ENCODE measurements around the gene RCOR1. TPM values are rescaled to one million over a fixed set of nuclear protein-coding genes. Genes with fewer than 3 reads are reported as not detected.
"Not testable (repeated sequence)": the region's sequence is repeated elsewhere in the genome, so short reads cannot be mapped to it uniquely, and the experiment has no call there.

Gene RCOR1
- polyA plus RNA-seq, 6 donors from 2014 or later: 0.78 to 2.6 (median 1.6) TPM

DNA sequence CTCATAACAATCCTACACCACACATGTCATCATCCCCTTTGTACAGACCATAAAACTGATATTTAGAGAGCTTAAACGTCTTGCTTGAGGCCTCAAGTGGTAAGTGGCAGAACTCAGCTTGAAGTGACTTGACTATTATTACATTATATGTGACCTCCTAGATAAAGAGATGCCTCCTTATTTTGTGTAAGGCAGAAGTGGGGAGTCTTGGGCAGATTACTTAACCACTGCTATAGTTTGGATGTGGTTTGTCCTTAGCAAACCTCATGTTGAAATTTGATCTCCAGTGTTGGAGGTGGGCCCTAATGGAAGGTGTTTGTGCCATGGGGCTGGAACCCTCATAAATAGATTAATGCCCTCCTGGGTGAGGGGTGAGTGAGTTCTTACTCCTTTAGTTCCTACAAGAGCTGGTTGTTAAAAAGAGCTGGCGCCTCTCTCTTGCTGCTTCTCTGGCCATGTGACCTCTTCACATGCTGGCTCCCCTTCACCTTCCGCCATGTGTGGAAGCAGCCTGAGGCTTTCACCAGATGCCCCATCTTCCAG, 37.4 kb downstream of the RCOR1 start:
- peaks cover 4 to 7% of the 10 kb centered on the region in 2 donors for H3K36me3 Mint-ChIP-seq

DNA sequence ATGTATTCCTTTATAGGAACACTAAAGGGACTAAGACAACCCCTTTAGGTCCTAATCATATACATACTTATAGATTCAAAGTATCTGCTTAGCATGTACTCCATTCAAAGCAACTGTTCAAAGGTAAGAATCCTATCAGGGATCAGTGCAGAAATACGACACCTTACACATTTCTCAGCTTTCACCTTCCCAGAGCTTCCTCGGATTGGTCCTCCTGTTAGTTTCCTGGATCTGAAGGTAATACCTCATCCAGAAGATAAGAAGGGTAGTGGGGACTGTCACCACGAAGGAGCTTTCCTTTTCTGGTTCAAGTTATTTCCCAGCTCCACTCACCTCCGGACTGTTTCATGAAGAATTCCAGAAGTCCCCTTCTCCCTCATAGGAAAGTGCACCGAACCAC, 38.0 kb downstream of the RCOR1 start:
- H3K27me3 Mint-ChIP-seq: no peaks in the 10 kb centered on the region
- peaks cover 4 to 7% of the 10 kb centered on the region in 2 donors for H3K36me3 Mint-ChIP-seq
- peaks cover 0 to 2% (median 0%) of the 10 kb centered on the region in 7 donors for H3K9me3 Mint-ChIP-seq
- peaks cover 39 to 63% (median 50%) of the 10 kb centered on the region in 3 donors for H3K4me1 Mint-ChIP-seq
- ATAC-seq (ENCODE audit: low read depth in 2 of 2): no peak
- DNase-seq: no peak
- peak overlapping the region in 4 of 6 donors; percentile 12 to 77 (median 18) for H3K27ac Mint-ChIP-seq
- peak overlapping the region in 1 of 8 donors; percentile 48 for H3K4me3 Mint-ChIP-seq

More for the DNA sequence above, 37.4 kb downstream of the RCOR1 start:
- H3K27me3 Mint-ChIP-seq: no peaks in the 10 kb centered on the region
- peaks cover 0 to 2% (median 0%) of the 10 kb centered on the region in 7 donors for H3K9me3 Mint-ChIP-seq
- ATAC-seq (ENCODE audit: low read depth in 2 of 2) (no peak), DNase-seq (no peak)
- H3K27ac Mint-ChIP-seq: peak overlapping the region; percentile 23 to 95 (median 62)
- peaks cover 39 to 63% (median 53%) of the 10 kb centered on the region in 3 donors for H3K4me1 Mint-ChIP-seq
- peak overlapping the region in 1 of 8 donors; percentile 48 for H3K4me3 Mint-ChIP-seq

GRCh38 chr14:102630881-102631280, 38.4 kb downstream of the RCOR1 start:
- no peaks in the 10 kb centered on the region for H3K27me3 Mint-ChIP-seq
- H3K9me3 Mint-ChIP-seq: peaks cover 0 to 2% (median 0%) of the 10 kb centered on the region in 7 donors
- H3K4me1 Mint-ChIP-seq: peaks cover 35 to 59% (median 46%) of the 10 kb centered on the region in 3 donors
- peak overlapping the region in 3 of 6 donors; percentile 12 to 77 (median 76) for H3K27ac Mint-ChIP-seq
- no peak overlapping the region for H3K4me3 Mint-ChIP-seq
- ATAC-seq (ENCODE audit: low read depth in 2 of 2): no peak
- no peak for DNase-seq
- H3K36me3 Mint-ChIP-seq: peaks cover 4 to 7% of the 10 kb centered on the region in 2 donors

DNA sequence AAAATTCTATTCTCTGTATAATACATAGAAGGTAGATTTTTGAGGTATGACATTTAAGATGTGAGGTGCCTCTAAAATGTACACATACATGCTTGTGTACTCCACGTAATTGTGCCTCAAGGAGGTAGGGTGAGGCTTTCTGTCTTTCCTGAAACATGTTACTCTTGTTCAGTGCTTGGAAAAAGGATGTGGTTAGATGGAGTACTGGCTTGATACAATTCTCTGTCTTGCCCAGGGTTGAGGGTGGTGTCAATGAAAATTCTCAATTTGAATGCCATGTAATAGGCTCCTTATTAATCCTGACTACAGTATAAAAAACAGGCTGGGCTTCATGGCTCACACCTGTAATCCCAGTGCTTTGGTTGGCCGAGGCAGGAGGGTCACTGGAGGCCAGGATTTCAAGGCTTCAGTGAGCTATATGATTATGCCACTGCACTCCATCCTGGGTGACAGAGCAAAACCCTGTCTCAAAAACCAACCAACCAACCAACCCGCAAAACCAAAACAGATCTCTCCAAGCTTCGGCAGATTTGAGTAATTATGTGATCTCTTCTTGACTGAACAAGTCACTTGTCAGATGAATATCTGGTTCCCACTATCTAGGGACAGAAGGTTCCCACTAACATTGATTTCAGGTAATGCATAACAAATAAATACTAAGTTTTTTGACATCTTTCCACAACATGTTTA, 41.6 kb downstream of the RCOR1 start:
- Mint-ChIP-seq H3K4me3 (no peak overlapping the region), H3K36me3 (peaks cover 2 to 4% of the 10 kb centered on the region in 2 donors), H3K27ac (peak overlapping the region in 2 of 6 donors; percentile 47 to 76), H3K27me3 (no peaks in the 10 kb centered on the region), H3K4me1 (peaks cover 15 to 28% (median 22%) of the 10 kb centered on the region in 3 donors), H3K9me3 (no peaks in the 10 kb centered on the region)
- ATAC-seq (ENCODE audit: low read depth in 2 of 2) (no peak), DNase-seq (no peak)

DNA sequence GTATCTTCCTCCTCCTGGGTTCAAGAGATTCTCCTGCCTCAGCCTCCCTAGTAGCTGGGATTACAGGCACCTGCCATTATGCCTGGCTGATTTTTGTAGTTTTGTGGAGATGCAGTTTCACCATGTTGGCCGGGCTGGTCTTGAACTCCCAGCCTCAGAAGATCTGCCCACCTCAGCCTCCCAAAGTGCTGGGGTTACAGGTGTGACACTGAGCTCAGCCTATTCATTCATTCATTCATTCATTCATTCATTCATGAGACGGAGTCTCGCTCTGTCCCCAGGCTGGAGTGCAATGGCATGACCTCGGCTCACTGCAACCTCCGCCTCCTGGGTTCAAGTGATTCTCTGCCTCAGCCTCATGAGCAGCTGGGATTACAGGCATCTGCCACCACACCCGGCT, 47.2 kb downstream of the RCOR1 start:
- H3K36me3 Mint-ChIP-seq; H3K27me3 Mint-ChIP-seq; H3K9me3 Mint-ChIP-seq; H3K27ac Mint-ChIP-seq; DNase-seq; ATAC-seq (ENCODE audit: low read depth in 2 of 2); H3K4me3 Mint-ChIP-seq: not testable (repeated sequence)
- peaks cover 31 to 36% (median 31%) of the 10 kb centered on the region in 3 donors for H3K4me1 Mint-ChIP-seq

GRCh38 chr14:102644523-102644922, 52.1 kb downstream of the RCOR1 start:
- peak; percentile 70 to 77 for ATAC-seq (ENCODE audit: low read depth in 2 of 2)
- peak; percentile 16 for DNase-seq
- Mint-ChIP-seq H3K4me3 (peak overlapping the region in 6 of 8 donors; percentile 41 to 83 (median 56)), H3K27ac (peak overlapping the region; percentile 49 to 94 (median 83)), H3K9me3 (no peaks in the 10 kb centered on the region), H3K4me1 (peaks cover 64 to 74% (median 66%) of the 10 kb centered on the region in 3 donors), H3K27me3 (no peaks in the 10 kb centered on the region), H3K36me3 (no peaks in the 10 kb centered on the region)

- H3K27ac Mint-ChIP-seq: peak overlapping the region in 5 of 6 donors; percentile 0 to 68 (median 52)
- ATAC-seq (ENCODE audit: low read depth in 2 of 2) (no peak), DNase-seq (no peak)
- H3K4me3 Mint-ChIP-seq: peak overlapping the region in 4 of 8 donors; percentile 6 to 64 (median 22)
- H3K27me3 Mint-ChIP-seq: no peaks in the 10 kb centered on the region
- H3K9me3 Mint-ChIP-seq: no peaks in the 10 kb centered on the region
- H3K36me3 Mint-ChIP-seq: no peaks in the 10 kb centered on the region
- H3K4me1 Mint-ChIP-seq: peaks cover 72 to 87% (median 75%) of the 10 kb centered on the region in 3 donors
Measured at GRCh38 chr14:102645746-102646440, 53.4 kb downstream of the RCOR1 start.

- H3K36me3 Mint-ChIP-seq: no peaks in the 10 kb centered on the region
- peak overlapping the region in 3 of 8 donors; percentile 6 to 20 (median 16) for H3K4me3 Mint-ChIP-seq
- peak overlapping the region in 3 of 6 donors; percentile 0 to 34 (median 1) for H3K27ac Mint-ChIP-seq
- no peaks in the 10 kb centered on the region for H3K9me3 Mint-ChIP-seq
- peaks cover 77 to 90% (median 78%) of the 10 kb centered on the region in 3 donors for H3K4me1 Mint-ChIP-seq
- DNase-seq: no peak
- ATAC-seq (ENCODE audit: low read depth in 2 of 2): peak; percentile 50 to 66
- H3K27me3 Mint-ChIP-seq: no peaks in the 10 kb centered on the region
Measured at GRCh38 chr14:102646615-102647014, 54.2 kb downstream of the RCOR1 start.

DNA sequence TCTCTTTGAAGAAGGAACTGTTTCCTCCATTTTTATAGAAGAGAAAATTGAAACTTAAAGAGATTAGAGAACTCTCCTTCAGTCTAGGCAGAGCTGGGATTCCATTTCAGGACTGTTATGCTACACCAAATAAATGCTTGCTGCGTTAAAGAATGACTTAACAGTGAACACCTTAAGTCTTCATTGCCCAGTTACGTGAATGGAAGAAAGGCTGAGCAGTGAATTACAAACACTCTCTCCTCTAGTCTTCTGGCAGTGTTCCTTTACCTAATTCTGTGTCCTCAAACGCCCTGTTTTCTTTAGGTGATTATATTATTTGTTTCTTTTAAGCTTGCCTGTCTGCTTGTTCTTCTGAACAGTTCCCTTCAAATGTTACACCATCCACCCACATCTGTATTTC, 59.7 kb downstream of the RCOR1 start:
- H3K27ac Mint-ChIP-seq: peak overlapping the region in 3 of 6 donors; percentile 26 to 72 (median 41)

DNA sequence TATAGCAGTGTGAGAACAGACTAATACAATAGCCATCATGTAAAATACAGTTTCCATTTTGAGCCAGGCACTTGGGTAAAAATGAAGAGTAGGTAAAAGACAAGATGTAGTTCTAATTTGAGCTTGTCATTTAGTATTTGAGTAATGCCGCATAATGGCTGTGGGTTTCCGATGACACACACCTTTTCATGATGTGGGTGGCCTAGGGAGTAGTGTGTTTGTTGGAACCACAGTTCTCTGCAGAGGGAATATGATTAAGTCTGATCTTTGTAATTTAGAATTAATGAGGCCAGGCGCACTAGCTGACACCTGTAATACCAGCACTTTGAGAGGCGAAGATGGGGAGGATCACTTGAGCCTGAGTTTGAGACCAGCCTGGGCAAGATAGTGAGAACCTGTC, 61.8 kb downstream of the RCOR1 start:
- Mint-ChIP-seq H3K27ac (peak overlapping the region in 1 of 6 donors; percentile 60), H3K27me3 (no peaks in the 10 kb centered on the region), H3K4me1 (peaks cover 39 to 52% (median 50%) of the 10 kb centered on the region in 3 donors), H3K4me3 (no peak overlapping the region), H3K36me3 (no peaks in the 10 kb centered on the region), H3K9me3 (peaks cover 0 to 7% (median 4%) of the 10 kb centered on the region in 7 donors)
- ATAC-seq (ENCODE audit: low read depth in 2 of 2) (no peak), DNase-seq (no peak)

More for the DNA sequence above, 59.7 kb downstream of the RCOR1 start:
- no peaks in the 10 kb centered on the region for H3K27me3 Mint-ChIP-seq
- DNase-seq (no peak), ATAC-seq (ENCODE audit: low read depth in 2 of 2) (no peak)
- peaks cover 0 to 7% (median 4%) of the 10 kb centered on the region in 7 donors for H3K9me3 Mint-ChIP-seq
- no peak overlapping the region for H3K4me3 Mint-ChIP-seq
- peaks cover 43 to 56% (median 56%) of the 10 kb centered on the region in 3 donors for H3K4me1 Mint-ChIP-seq
- H3K36me3 Mint-ChIP-seq: no peaks in the 10 kb centered on the region

DNA sequence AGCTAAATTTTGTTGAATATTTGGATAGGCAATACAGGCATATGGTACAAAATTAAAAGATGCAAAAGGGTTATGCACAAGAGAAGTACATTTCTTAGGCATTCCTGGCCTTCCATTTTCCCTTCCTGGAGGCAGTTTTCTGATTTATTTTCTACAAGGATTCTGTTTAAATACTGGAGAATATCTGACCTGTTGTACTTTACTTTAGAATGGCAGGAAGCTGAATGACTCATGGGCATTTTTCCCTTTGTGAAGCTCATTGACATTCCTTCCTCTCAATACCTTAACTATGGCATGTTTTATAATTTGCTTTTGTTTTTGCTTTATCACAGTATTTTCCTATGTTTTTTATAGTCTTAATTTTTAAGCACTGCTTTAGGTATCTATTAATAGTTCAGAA, 62.7 kb downstream of the RCOR1 start:
- H3K4me3 Mint-ChIP-seq: no peak overlapping the region
- peaks cover 0 to 7% (median 4%) of the 10 kb centered on the region in 7 donors for H3K9me3 Mint-ChIP-seq
- peaks cover 38 to 51% (median 48%) of the 10 kb centered on the region in 3 donors for H3K4me1 Mint-ChIP-seq
- DNase-seq (no peak), ATAC-seq (ENCODE audit: low read depth in 2 of 2) (no peak)
- H3K27ac Mint-ChIP-seq: peak overlapping the region in 3 of 6 donors; percentile 12 to 39 (median 33)
- H3K27me3 Mint-ChIP-seq: no peaks in the 10 kb centered on the region
- no peaks in the 10 kb centered on the region for H3K36me3 Mint-ChIP-seq

- no peaks in the 10 kb centered on the region for H3K27me3 Mint-ChIP-seq
- ATAC-seq (ENCODE audit: low read depth in 2 of 2) (no peak), DNase-seq (no peak)
- H3K36me3 Mint-ChIP-seq: no peaks in the 10 kb centered on the region
- H3K9me3 Mint-ChIP-seq: no peaks in the 10 kb centered on the region
- peaks cover 30 to 61% (median 53%) of the 10 kb centered on the region in 3 donors for H3K4me1 Mint-ChIP-seq
- H3K27ac Mint-ChIP-seq: no peak overlapping the region
- H3K4me3 Mint-ChIP-seq: no peak overlapping the region
Measured at GRCh38 chr14:102659797-102660196, 67.3 kb downstream of the RCOR1 start.

DNA sequence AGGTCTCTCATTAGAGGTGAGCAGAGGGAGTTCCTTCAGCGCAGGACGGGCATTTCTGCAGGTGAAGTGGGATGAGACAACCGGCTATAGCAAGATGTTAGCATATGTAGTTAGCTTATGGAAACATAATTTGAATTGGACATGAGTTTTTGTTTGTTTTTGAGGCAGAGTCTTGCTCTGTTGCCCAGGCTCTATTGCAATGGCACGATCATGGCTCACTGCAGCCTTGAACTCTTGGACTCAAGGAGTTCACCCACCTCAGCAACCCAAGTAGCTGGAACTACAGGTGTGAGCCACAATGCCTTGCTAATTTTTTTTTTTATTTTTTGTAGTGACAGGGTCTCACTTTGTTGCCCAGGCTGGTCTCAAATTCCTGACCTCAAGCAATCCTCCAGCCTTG, 69.2 kb downstream of the RCOR1 start:
- Mint-ChIP-seq H3K36me3 (no peaks in the 10 kb centered on the region), H3K9me3 (no peaks in the 10 kb centered on the region), H3K4me1 (peaks cover 34 to 70% (median 48%) of the 10 kb centered on the region in 3 donors), H3K4me3 (no peak overlapping the region), H3K27ac (no peak overlapping the region), H3K27me3 (no peaks in the 10 kb centered on the region)
- no peak for DNase-seq
- ATAC-seq (ENCODE audit: low read depth in 2 of 2): no peak
